LoVo (cell line): ENCODE results near the gene PNISR.
"Not testable (repeated sequence)": the region's sequence is repeated elsewhere in the genome, so short reads cannot be mapped to it uniquely, and the experiment has no call there.

Experiments
- DNase-seq: peaks from one replicate; pipeline ENCODE4 v3.0.0-alpha.2; 2016; ENCODE audit warnings: low spot score

Gene PNISR, protein sequence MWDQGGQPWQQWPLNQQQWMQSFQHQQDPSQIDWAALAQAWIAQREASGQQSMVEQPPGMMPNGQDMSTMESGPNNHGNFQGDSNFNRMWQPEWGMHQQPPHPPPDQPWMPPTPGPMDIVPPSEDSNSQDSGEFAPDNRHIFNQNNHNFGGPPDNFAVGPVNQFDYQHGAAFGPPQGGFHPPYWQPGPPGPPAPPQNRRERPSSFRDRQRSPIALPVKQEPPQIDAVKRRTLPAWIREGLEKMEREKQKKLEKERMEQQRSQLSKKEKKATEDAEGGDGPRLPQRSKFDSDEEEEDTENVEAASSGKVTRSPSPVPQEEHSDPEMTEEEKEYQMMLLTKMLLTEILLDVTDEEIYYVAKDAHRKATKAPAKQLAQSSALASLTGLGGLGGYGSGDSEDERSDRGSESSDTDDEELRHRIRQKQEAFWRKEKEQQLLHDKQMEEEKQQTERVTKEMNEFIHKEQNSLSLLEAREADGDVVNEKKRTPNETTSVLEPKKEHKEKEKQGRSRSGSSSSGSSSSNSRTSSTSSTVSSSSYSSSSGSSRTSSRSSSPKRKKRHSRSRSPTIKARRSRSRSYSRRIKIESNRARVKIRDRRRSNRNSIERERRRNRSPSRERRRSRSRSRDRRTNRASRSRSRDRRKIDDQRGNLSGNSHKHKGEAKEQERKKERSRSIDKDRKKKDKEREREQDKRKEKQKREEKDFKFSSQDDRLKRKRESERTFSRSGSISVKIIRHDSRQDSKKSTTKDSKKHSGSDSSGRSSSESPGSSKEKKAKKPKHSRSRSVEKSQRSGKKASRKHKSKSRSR

DNA sequence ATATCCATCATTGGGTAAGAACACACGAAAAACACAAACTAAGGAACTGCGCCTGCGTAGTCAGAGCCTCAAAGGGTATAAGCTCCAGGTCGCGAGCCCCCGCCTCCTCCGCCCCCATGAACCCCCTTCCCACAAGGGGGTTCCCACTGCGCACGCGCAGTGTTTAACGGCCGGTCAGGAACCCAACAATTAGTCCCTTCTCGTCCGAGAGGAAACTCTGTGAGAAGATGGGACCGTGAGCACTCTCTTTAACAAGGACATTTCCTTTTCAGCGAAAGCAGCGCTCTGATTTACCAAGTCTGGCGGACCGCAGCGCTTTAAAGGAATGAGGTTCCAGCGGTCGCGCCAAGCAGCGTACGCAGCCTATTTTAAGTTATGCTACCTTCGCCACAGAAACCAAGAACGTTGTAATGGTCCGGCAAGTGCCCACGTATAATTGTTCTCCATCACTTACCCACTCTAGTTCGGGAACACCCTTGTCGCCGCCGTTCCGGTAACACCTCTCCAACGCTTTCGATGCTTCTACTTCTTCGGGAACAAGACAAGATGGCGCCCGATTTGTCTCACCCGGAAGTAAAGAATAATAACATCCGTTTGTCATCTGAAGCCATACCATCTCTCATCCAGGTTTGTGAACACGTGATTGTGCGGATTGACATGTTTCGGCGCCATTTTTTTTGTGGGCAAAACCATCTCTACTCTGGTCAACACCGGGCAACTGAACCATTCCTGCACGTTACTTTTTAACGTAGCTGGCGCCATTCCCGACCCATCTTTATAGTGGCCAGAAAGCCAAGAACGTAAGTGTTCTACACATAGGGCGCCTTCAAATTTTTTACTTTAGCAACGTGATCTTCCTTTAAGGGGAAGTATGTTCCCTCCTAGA lies at the start of gene PNISR:
Gene PNISR (minus strand): TSS at position 548 of the 886 bp plus-strand sequence. CDS start 10,649 bp downstream, outside the sequence.
- peak; percentile 96 for DNase-seq

DNA sequence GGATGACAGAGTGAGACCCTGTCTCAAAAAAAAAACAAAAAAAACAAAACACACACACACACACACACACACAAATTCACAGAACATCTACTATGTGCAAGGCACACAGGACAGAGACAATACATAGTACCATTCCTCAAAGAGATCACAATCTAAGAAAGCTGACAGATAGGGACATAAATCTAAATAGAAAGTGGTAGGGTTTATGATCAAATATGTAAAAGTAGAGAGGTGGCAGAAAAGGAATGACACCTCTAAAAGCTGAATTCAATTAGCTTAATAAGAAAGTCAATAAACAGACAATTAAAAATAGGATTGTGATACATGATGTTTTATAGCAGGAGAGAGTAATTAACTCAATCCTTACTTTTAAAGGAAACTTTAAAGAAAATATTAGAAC lies 48.6 kb upstream of the PNISR start:
- no peak for DNase-seq

DNA sequence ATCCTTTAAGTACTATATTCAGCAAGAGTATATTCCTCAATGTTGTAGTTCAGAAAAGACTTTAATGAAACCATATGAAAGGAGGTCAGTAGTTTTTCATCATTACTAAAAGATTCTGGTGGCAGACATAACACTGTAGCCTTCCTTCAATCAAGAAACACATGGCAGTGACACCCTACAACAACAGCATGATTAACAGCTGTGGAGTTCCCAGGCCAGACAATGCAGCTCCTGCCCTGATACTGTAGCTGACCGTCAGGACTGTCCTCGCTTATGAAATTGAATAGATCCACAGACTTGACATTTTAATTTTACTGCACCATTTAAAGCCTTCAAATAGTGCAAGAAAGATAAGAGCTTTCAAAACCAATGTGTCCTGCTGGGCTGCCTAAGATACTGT lies 46.5 kb upstream of the PNISR start:
- DNase-seq: no peak

DNA sequence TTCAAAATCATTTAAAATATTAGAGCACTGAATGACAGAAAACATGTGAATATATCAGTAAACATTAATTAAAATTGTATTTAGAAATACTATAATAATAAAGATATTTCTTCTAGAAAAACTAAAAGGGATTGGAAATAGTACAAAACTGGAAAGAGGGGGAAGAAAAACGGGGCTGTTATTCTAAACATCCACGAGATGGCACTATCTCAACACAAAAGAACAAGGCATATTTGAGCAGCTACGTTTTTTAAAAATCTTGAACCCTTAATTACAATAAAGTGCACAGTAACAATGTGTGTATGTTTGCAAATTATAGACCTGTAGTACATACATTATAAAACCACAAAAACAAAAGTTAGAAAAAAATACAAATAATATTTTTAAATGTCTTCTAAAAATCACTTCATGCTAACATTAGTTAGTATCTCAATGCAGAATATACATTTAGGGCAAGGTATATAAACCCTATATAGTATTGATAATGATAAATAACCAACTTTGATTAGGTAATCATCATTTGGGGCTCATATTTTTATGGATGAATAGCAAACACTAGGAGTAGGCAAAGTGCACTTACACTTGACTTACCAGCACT lies 42.5 kb upstream of the PNISR start:
- DNase-seq: peak; percentile 29

DNA sequence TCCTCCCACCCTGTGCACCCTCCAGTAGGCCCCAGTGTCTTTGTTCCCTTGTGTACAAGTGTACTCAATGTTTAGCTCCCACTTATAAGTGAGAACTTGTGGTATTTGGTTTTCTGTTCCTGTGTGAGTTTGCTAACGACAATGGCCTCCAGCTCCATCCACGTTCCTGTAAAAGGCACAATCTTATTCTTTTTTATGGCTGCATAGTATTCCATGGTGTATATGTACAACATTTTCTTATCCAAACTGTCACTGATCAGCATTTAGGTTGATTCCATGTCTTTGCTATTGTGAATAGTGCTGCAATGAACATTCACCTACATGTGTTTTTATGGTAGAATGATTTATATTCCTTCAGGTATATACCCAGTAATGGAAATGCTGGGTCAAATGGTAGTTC lies 34.0 kb upstream of the PNISR start:
- DNase-seq: not testable (repeated sequence)

DNA sequence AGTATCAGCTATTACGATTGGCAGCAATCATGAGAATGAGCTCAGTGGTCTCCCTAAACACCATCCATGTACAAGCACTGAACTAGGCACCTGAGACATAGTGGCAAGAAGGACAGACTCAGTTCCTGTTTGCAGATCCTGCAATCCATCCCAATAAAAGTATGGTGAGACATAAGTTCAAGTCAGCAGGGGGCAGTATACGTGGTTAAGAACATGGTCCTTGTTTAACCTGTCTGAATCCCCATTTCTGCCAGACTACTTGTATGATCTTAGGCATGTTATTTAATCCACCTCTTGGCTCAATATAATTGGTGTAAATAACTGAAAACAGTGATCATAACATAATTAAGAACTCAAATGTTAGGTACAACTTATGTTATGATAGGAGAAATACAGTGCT lies 33.2 kb upstream of the PNISR start:
- DNase-seq: no peak

DNA sequence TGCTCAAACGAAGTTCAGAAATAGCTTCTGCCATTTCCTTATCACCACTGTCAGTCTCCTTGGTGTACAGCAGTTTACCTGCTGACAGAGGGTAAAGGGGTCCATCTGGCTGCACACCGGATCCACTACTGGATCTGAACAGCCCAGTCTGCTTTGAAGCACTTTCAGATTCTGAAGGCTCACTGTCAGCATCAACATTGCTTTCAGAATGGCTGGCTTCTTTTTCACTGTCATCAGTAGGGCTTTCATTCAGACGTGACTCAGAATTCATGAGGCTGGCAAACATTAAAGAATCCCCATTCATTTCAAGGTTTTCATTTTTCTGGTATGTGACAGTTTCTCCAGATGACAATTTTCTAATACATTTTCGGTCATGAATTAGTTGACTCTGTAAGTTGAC lies 21.0 kb upstream of the PNISR start:
- DNase-seq: no peak

DNA sequence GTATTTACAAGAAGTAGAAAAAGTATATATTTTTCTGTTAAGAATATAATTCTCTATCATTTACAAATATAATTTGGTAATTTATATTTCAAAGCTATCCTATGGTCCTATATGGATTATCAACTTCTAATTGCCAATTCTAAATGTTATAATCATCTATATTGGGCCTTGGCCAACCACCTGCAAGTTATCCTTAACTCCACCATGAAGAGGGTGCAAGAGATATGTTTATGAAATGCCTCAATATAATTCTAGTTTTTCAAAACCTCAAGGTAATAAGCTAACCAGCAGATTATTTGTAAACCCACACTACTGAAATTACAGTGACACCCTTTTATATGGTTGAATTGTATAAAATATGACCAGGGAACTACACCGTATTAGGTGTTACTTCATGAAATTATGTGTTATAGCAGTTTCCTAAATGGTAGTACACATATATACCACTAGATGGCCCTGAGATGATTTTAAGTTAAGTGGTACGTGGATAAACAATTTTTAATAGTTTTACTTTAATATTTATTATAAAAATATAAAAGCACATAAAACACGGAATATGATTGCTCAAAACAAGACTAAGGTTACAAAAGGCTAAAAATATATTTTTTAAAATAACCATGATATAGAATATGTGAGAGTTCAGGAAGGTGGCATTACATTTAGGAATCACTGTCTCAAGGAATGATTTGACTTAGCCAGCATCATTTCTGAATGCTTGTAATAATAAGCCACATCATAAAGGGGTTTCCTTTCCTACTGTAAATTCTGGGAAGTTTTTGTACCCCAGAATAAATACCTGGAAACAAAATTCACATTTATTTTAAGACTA lies 9.8 kb upstream of the PNISR start:
- peak; percentile 38 for DNase-seq

DNA sequence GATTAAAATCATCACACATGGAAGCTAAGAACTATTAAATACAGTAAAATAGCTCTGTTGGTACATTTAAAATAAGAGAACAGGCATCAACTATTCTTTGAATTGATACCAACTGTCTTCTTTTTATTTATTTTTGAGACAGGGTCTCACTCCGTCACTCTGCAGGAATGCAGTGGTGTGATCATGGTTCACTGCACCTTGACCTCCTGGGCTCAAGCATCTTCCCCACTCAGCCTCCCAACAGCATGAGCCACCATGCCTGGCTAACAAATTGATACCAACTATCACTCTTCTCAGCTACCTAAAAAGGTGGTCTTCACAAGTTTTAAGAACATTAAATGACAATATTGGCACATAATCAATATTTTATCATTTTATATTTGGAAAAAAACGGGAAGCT lies 7.8 kb upstream of the PNISR start:
- DNase-seq: no peak

DNA sequence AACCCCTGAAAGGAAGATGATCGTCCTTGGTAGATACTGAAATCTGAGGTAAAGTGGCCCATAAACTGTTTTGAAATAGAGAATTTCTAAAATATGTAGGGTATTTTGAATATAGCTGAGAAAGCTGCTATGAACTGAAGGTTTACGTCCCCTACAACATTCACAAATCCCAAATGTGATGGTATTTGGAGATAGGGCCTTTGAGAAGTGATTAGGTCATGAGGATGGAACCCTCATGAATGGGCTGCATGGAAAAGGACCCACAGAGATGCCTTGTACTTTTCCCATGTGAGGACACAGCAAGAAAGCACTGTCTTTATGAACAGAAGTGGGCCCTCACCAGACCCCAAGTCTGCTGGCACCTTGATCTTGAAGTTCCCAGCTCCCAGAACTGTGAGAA lies 6.8 kb upstream of the PNISR start:
- no peak for DNase-seq

DNA sequence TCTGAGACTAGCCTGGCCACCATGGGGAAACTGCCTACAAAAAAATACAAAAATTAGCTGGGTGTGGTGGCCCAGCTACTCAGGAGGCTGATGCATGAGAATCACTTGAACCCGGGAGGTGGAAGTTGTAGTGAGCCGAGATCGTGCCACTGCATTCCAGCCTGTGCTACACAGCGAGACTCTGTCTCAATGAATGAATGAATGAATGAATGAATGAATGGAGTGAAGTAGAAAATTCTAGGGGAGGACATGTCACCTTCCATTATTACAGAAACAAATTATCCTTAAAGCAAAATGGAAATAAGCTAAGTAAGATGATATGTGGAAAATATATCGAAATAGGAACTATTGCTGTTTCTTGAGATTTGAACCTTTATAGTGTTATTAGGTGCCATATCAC lies 2.9 kb upstream of the PNISR start:
- no peak for DNase-seq

DNA sequence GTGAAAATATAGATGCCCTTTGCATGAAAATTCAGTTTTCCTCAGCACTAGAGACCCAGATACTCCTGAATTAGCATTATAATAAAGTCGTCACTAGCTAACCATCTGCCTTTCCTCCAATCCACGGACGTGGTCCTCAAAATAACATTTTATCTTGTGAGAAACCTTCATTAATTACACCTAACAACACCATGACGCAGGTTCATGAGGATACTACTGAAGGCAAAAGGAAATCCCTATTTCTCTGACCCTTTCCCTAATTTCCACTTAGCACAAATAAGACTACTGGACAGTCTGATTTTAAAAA lies 1.3 kb upstream of the PNISR start:
- no peak for DNase-seq

DNA sequence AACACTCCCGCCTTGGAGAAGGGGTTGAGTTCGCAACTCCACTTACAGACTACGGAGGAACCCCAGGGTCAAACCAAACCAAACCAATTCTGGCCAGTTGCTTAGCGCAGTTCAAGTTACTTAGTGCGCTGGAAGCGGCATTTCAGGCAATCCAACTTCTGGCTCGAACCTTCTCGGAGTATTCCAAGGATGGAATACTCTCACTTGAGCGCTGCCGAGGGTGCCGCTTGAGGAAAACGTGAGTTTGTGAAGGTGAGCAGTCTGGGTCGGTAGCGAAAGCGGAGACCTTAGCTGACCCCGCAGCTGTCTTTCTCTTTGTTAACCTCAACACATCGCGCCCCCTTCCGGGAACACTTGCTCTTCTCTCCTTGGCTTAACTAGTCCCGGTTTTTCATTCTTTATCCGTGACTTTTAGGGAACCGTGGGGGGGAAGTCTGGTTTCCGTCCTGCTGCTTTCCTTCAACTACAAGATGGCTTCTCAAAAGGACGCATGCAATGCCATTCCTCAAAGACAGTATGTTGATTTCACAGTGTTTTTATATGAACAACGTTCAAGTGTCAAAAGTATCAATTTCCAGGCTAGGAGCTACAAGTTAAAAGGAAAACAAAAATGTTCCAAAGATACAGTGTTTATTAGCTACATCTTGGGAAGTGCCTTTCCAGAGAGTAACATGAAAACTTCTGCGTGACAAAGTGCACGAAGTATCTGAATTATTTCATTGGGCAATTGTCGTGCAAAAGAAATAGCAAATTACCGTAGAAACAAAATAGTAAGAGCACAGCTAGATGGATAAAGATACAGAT lies 741 bp upstream of the PNISR start:
- peak; percentile 89 for DNase-seq

DNA sequence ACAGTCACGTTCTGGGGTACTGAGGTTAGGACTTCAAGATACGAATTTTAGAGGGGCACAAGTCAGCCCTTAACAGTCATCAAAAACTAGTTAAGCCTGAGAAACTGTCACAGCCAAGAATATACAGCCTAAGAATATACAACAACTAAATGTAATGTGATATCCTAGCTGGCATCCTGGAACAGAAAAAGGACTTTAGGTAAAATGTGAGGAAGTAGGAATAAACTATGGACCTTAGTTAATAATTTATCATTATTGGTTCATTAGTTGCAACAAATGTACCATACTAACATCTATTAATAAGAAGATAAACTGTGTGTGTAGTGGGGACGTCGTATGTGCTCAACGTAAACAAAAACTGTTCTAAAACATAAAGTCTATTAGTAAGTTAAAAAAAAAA lies 1.1 kb downstream of the PNISR start:
- no peak for DNase-seq

DNA sequence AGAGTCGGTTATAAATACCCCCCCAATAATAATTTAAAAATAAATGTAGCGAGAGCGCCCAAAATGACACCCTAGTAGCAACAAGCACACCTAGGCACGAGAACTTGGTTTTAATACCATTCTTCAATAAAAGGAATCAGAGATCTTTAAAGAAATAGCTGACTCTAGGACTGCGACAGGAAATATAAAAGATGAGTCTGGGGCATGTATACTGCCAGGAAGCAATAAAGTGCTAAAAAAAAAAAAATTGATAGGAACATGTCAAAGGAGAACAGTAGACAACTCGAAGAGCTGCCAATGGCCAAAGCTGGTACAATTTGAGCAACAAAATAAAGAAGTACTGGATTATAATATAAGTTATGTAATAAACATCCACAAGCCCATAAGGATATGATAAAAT lies 2.2 kb downstream of the PNISR start:
- no peak for DNase-seq

DNA sequence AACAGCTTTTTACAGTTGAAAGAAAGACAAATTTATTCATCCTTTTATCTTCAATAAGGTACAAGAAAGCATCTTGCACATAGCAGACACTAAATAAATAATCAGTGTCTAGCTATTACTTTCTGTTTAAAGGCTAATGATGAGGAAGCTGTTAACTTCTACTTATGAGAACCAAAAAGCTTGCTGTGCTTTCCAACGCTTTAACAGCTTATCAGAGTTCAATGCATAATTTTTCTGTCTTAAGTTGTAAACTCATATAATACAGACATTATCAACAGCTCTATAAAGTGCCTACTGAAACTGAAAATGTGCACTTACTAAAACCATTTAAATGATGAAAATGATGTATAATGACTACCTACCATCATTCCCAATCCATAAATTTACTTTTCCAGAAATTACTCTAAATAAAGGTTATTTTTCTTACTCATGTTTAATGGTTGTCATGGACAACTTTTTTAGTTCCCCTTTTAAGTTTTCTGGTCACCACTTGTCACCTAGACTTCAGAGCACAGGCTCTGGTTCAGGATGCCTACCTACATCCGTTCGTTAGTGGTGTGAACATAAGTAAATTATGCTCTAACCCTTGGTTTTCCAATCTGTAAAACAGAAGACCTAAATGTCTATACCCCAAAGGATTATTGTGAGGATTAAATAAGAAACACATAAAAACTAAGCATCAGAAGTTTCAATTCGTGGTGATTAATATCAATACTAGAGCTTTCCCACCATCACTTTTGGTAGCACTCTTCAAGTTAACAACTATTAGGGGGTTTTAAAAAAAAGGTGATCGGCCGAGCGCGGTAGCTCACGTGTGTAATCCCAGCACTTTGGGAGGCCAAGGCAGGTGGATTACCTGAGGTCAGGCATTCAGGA lies 8.0 kb downstream of the PNISR start:
- no peak for DNase-seq

DNA sequence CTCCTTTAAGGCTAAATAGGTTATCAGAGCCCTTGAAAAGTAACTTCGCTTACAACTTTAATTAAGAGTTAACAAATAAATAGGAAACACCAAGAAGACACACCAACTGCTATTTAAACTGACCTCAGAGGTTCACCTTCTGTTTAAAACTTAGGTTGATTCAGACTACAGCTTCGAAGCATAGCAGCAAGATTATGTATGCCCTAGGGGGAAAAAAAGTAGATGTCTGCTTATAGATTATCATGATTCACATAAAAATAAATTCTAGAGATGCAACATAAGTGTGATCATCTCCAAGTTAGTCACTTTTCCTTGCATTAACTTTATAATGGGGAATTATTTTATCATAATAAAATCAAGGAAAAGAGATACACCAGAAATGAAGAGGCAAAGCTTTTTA lies 8.9 kb downstream of the PNISR start:
- DNase-seq: no peak

DNA sequence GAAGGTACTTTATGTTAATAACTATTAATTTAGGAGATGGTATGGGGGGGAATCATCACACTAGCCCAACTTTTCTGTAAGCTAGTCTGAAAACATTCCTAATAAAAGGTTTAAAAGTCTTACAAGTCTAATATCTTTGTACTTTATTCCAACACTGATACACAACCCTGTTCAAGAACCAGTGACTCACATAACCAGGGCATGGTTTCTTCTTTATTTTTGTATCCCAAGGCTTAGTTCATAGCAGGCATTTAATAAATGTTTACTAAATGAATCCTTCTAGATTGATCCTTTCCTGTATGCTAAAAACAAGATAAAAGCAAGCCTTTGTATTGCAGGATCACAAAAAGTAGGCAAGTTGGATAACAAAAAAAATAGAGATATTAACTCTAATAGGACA lies 9.7 kb downstream of the PNISR start:
- DNase-seq: no peak

DNA sequence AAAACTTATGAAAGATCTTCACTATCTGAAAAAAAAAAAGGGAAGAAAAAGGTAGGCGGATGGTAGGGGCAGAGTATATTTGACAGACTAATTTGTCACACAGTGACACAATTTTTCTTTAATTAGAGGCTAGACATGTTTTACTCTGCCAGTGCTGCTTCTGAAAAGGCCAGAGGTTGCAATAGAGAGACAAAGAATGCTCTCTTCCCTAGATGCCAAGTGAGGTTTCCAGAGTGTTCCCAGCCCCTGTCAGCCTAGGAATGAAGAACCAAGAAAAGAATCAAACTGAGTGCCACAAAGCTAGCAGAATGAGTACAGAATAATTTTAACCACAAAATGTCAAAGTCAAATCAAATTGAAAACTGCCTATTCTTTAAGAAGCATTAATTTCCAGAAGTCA lies 13.0 kb downstream of the PNISR start:
- no peak for DNase-seq
